ENCODE data around the gene SPEM3.

Gene SPEM3

GRCh38 chr17:7407485-7408251 lies 21.0 kb upstream of the SPEM3 start, which contains the start of gene NLGN2:
Gene NLGN2, plus strand, starts transcription at chr17:7407845. Its CDS starts 411 bp downstream, at chr17:7408256.
- TF ChIP-seq, protein P1, sequence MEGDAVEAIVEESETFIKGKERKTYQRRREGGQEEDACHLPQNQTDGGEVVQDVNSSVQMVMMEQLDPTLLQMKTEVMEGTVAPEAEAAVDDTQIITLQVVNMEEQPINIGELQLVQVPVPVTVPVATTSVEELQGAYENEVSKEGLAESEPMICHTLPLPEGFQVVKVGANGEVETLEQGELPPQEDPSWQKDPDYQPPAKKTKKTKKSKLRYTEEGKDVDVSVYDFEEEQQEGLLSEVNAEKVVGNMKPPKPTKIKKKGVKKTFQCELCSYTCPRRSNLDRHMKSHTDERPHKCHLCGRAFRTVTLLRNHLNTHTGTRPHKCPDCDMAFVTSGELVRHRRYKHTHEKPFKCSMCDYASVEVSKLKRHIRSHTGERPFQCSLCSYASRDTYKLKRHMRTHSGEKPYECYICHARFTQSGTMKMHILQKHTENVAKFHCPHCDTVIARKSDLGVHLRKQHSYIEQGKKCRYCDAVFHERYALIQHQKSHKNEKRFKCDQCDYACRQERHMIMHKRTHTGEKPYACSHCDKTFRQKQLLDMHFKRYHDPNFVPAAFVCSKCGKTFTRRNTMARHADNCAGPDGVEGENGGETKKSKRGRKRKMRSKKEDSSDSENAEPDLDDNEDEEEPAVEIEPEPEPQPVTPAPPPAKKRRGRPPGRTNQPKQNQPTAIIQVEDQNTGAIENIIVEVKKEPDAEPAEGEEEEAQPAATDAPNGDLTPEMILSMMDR (IDR thresholded peaks at IDR 0.05; ENCODE audit: borderline replicate concordance, insufficient read depth, low read depth, low read length) = no peak
- H3K4me3 ChIP-seq (ENCODE audit: low read depth, low read length) = no peak within 1 kb of the TSS

- TF ChIP-seq, protein P1 (IDR thresholded peaks at IDR 0.05; ENCODE audit: borderline replicate concordance, insufficient read depth, low read depth, low read length) = no peak
- no peak overlapping the region for H3K4me3 ChIP-seq (ENCODE audit: low read depth, low read length)
Observed at GRCh38 chr17:7408252-7408727, 20.4 kb upstream of the SPEM3 start.

DNA sequence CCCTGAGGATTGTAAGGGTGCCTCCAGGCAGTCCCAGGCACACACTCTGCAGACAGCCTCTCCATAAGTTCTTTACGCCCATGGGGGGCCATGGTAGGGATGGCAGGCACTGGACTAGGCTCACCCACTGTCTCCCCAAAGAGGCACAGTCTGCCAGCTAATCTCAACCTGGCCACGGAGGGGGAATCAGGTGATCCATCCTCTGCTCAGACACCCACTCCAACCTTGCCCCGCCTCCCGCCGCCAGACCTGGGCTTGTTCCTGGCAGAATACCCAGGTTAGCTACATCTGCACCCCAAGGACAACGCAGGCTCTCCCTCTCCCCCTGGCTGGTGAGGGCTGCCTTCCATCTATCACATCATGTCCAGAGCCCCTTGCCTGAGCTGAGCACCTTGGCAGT lies 19.8 kb upstream of the SPEM3 start:
- H3K4me3 ChIP-seq (ENCODE audit: low read depth, low read length) = no peak overlapping the region

GRCh38 chr17:7409716-7410115 lies 18.9 kb upstream of the SPEM3 start:
- no peak overlapping the region for H3K4me3 ChIP-seq (ENCODE audit: low read depth, low read length)
- TF ChIP-seq, protein P1 (IDR thresholded peaks at IDR 0.05; ENCODE audit: borderline replicate concordance, insufficient read depth, low read depth, low read length) = no peak

More for the DNA sequence above, 19.8 kb upstream of the SPEM3 start:
- TF ChIP-seq, protein P1 (IDR thresholded peaks at IDR 0.05; ENCODE audit: borderline replicate concordance, insufficient read depth, low read depth, low read length) = no peak

- TF ChIP-seq, protein P1 (IDR thresholded peaks at IDR 0.05; ENCODE audit: borderline replicate concordance, insufficient read depth, low read depth, low read length) = no peak
- no peak overlapping the region for H3K4me3 ChIP-seq (ENCODE audit: low read depth, low read length)
Observed at GRCh38 chr17:7410634-7411426, 17.8 kb upstream of the SPEM3 start.

DNA sequence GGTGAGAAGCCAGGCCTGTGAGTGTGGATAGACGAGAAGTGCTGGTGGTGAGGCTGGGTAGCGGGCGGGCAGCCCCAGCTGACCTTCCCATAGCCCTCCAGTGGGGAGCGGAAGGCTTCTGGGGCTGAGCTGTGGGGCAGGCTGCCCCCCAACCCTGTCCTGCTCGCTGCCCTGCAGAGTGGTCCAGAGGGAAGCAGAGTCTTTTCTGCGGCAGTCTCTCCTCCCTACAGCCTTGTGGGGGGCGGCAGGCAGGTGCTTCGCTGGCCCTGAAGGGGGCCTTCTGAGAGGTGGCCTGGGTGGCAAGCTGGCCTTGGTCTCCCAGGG lies 17.3 kb upstream of the SPEM3 start:
- TF ChIP-seq, protein P1 (IDR thresholded peaks at IDR 0.05; ENCODE audit: borderline replicate concordance, insufficient read depth, low read depth, low read length) = no peak
- no peak overlapping the region for H3K4me3 ChIP-seq (ENCODE audit: low read depth, low read length)
